ENCODE data around the gene AZGP1. TPM values are rescaled to one million over a fixed set of nuclear protein-coding genes. Genes with fewer than 3 reads are reported as not detected.

The AZGP1 gene
- total and polyA plus RNA-seq, 2 of the 13 experiments (the other 11 are each of a cell fraction or from before 2014, with no cell fraction given), result 93.8 to 229 TPM

DNA sequence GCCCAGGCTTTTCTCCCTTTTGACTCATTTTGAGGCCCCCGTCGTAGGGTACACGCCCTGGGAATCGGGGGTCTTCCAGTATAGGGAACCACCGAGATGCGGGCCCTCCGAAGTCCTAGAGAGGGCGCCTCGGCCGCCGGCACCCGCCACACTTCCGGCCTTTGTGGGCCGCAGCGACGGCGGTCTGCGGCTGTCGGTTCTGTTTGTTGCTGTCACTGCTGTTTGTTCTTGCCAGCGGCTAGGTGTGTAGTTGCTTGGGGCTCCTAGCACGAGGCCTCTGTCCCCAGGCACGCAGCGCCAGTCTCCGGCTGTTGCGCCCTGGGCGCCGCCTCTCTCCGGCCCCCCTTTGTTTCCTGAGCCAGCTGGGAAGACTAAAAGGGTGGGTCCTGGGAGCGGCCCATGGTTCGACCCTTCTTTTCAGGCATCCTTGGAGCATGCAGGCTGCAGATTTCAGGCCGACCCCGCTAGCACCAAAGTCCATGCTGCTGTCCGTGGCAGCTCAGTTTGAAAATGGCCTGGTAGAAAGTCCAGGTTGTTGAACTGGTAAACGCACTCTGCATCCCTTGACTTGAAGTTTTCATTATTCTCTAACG lies 21.8 kb upstream of the AZGP1 start (continued):
- TF ChIP-seq HDAC1 (CRISPR knock-in tag; IDR thresholded peaks at IDR 0.05) (peak; percentile 79), NR2F1 (CRISPR knock-in tag; IDR thresholded peaks at IDR 0.05) (no peak), ZNF883 (CRISPR knock-in tag; IDR thresholded peaks at IDR 0.05; ENCODE audit: not compliant biosample characterization) (no peak), ZNF766 (CRISPR knock-in tag; IDR thresholded peaks at IDR 0.05; ENCODE audit: borderline replicate concordance) (peak; percentile 68; the same call in 1 of the 2 replicates), USF2 (IDR thresholded peaks at IDR 0.05; ENCODE audit: low read depth, low read length) (no peak), USF2 (CRISPR knock-in tag; IDR thresholded peaks at IDR 0.05; ENCODE audit: borderline replicate concordance) (0 out of 2 replicates have a peak, but pooled peaks have one; percentile 28), NFATC3 (CRISPR knock-in tag; IDR thresholded peaks at IDR 0.05) (0 out of 2 replicates have a peak, but pooled peaks have one; percentile 13), IRF2 (CRISPR knock-in tag; IDR thresholded peaks at IDR 0.05) (peak; percentile 80), SRSF1 (optimal IDR thresholded peaks at IDR 0.05; ENCODE audit: low read depth, low read length) (no peak), TGIF2 (CRISPR knock-in tag; IDR thresholded peaks at IDR 0.05) (peak; percentile 74; the same call in 1 of the 2 replicates), U2AF1 (optimal IDR thresholded peaks at IDR 0.05; ENCODE audit: low read depth, low read length) (peak; percentile 51), HIC2 (CRISPR knock-in tag; IDR thresholded peaks at IDR 0.05; ENCODE audit: low read depth) (peak; percentile 18; the same call in 1 of the 2 replicates), ZNF747 (CRISPR knock-in tag; IDR thresholded peaks at IDR 0.05; ENCODE audit: borderline replicate concordance) (peak; percentile 91; the same call in 1 of the 2 replicates), HNRNPK (IDR thresholded peaks at IDR 0.05; ENCODE audit: low read depth, low read length, poor library complexity, severe bottlenecking) (no peak), GLI4 (CRISPR knock-in tag; IDR thresholded peaks at IDR 0.05; ENCODE audit: borderline replicate concordance) (peak; percentile 57; the same call in 1 of the 2 replicates), ZBTB3 (CRISPR knock-in tag; IDR thresholded peaks at IDR 0.05; ENCODE audit: borderline replicate concordance, low read depth) (no peak)
- TF ChIP-seq, protein P1, sequence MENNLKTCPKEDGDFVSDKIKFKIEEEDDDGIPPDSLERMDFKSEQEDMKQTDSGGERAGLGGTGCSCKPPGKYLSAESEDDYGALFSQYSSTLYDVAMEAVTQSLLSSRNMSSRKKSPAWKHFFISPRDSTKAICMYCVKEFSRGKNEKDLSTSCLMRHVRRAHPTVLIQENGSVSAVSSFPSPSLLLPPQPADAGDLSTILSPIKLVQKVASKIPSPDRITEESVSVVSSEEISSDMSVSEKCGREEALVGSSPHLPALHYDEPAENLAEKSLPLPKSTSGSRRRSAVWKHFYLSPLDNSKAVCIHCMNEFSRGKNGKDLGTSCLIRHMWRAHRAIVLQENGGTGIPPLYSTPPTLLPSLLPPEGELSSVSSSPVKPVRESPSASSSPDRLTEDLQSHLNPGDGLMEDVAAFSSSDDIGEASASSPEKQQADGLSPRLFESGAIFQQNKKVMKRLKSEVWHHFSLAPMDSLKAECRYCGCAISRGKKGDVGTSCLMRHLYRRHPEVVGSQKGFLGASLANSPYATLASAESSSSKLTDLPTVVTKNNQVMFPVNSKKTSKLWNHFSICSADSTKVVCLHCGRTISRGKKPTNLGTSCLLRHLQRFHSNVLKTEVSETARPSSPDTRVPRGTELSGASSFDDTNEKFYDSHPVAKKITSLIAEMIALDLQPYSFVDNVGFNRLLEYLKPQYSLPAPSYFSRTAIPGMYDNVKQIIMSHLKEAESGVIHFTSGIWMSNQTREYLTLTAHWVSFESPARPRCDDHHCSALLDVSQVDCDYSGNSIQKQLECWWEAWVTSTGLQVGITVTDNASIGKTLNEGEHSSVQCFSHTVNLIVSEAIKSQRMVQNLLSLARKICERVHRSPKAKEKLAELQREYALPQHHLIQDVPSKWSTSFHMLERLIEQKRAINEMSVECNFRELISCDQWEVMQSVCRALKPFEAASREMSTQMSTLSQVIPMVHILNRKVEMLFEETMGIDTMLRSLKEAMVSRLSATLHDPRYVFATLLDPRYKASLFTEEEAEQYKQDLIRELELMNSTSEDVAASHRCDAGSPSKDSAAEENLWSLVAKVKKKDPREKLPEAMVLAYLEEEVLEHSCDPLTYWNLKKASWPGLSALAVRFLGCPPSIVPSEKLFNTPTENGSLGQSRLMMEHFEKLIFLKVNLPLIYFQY (CRISPR knock-in tag; IDR thresholded peaks at IDR 0.05; ENCODE audit: borderline replicate concordance), result peak; percentile 98
- TF ChIP-seq, protein P2, sequence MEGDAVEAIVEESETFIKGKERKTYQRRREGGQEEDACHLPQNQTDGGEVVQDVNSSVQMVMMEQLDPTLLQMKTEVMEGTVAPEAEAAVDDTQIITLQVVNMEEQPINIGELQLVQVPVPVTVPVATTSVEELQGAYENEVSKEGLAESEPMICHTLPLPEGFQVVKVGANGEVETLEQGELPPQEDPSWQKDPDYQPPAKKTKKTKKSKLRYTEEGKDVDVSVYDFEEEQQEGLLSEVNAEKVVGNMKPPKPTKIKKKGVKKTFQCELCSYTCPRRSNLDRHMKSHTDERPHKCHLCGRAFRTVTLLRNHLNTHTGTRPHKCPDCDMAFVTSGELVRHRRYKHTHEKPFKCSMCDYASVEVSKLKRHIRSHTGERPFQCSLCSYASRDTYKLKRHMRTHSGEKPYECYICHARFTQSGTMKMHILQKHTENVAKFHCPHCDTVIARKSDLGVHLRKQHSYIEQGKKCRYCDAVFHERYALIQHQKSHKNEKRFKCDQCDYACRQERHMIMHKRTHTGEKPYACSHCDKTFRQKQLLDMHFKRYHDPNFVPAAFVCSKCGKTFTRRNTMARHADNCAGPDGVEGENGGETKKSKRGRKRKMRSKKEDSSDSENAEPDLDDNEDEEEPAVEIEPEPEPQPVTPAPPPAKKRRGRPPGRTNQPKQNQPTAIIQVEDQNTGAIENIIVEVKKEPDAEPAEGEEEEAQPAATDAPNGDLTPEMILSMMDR (CRISPR knock-in tag; IDR thresholded peaks at IDR 0.05), result peak; percentile 66

All from HepG2 (cell line).